Hepatocyte (in vitro differentiated cells): ENCODE measurements around the gene RAB1A. TPM values are rescaled to one million over a fixed set of nuclear protein-coding genes. Genes with fewer than 3 reads are reported as not detected.
"Not testable (repeated sequence)": the region's sequence is repeated elsewhere in the genome, so short reads cannot be mapped to it uniquely, and the experiment has no call there.

Source experiments
- DNase-seq: peaks from one replicate; pipeline ENCODE4 v3.0.0-alpha.2; 2016; ENCODE audit warnings: low spot score
- H2AFZ ChIP-seq: fragments of 200-600 bp; sonication (generic); 2 replicates; pipeline ENCODE4 v1.6.0; 2016; ENCODE audit warnings: antibody characterized with exemption, mild to moderate bottlenecking
- H3K27ac ChIP-seq: fragments of 200-600 bp; sonication (generic); 2 replicates; pipeline ENCODE4 v1.5.1; 2016; ENCODE audit warnings: mild to moderate bottlenecking
- H3K27me3 ChIP-seq: fragments of 200-600 bp; sonication (generic); 2 replicates; pipeline ENCODE4 v1.6.1; 2016
- H3K36me3 ChIP-seq: fragments of 200-600 bp; sonication (generic); replicated peaks from 2 replicates; pipeline ENCODE4 v1.5.1; 2016; ENCODE audit warnings: low read depth; ENCODE audit not compliant: insufficient read depth
- H3K4me1 ChIP-seq: fragments of 200-600 bp; sonication (generic); 2 replicates; pipeline ENCODE4 v1.5.1; 2016; ENCODE audit warnings: mild to moderate bottlenecking, moderate library complexity; ENCODE audit not compliant: insufficient read depth
- H3K4me2 ChIP-seq: fragments of 200-600 bp; sonication (generic); 2 replicates; pipeline ENCODE4 v1.6.0; 2016
- H3K4me3 ChIP-seq: fragments of 200-600 bp; sonication (generic); 2 replicates; pipeline ENCODE4 v1.5.1; 2016; ENCODE audit warnings: mild to moderate bottlenecking
- H3K79me2 ChIP-seq: fragments of 200-600 bp; sonication (generic); 2 replicates; pipeline ENCODE4 v1.6.0; 2017; ENCODE audit warnings: mild to moderate bottlenecking
- H3K9me2 ChIP-seq: fragments of 200-600 bp; sonication (generic); replicated peaks from 2 replicates; pipeline ENCODE4 v1.6.0; 2017; ENCODE audit warnings: mild to moderate bottlenecking; ENCODE audit not compliant: insufficient read depth
- H3K9me3 ChIP-seq: fragments of 200-600 bp; sonication (generic); 2 replicates; pipeline ENCODE4 v1.5.1; 2016; ENCODE audit warnings: low read depth, mild to moderate bottlenecking
- H4K20me1 ChIP-seq: fragments of 200-600 bp; sonication (generic); 2 replicates; pipeline ENCODE4 v1.6.0; 2016; ENCODE audit warnings: mild to moderate bottlenecking; ENCODE audit not compliant: insufficient read depth, poor library complexity, severe bottlenecking
- CTCF ChIP-seq: fragments of 200-600 bp; sonication (generic); IDR thresholded peaks from 2 replicates; pipeline ENCODE4 v1.5.1; 2016; ENCODE audit warnings: antibody characterized with exemption, mild to moderate bottlenecking; ENCODE audit not compliant: poor library complexity
- EZH2 ChIP-seq: fragments of 200-600 bp; sonication (generic); IDR thresholded peaks from 2 replicates; pipeline ENCODE4 v1.6.1; 2016; ENCODE audit warnings: antibody characterized with exemption, mild to moderate bottlenecking, borderline replicate concordance
- EZH2phosphoT487 ChIP-seq: fragments of 200-600 bp; sonication (generic); IDR thresholded peaks from one replicate; pipeline ENCODE4 v1.6.1; 2018; ENCODE audit warnings: antibody characterized with exemption, mild to moderate bottlenecking, low read depth, moderate library complexity; ENCODE audit not compliant: unreplicated experiment, severe bottlenecking
- WGBS: methylation state at CpG from one replicate; pipeline ENCODE4 v1.1.6; 2016; ENCODE audit warnings: low lambda C conversion rate; ENCODE audit errors: missing lambda C conversion rate; 5-methylcytosine and 5-hydroxymethylcytosine counted together
- polyA plus RNA-seq: library from polyadenylated mRNA; unstranded; fragments of >200 nt; fragmentation: Nextera tagmentation; extraction: Ambion mirVana; gene quantifications from 2 replicates; pipeline ENCODE4 v1.2.1, GENCODE V29; 2016
- total RNA-seq: library from RNA; depleted of rRNA; stranded (reverse); fragments of >200 nt; gene quantifications from 2 replicates; pipeline ENCODE4 v1.2.3, GENCODE V29; 2014

Gene RAB1A
- total and polyA plus RNA-seq, 2 experiments from 2014 or later: 200 to 347 TPM

DNA sequence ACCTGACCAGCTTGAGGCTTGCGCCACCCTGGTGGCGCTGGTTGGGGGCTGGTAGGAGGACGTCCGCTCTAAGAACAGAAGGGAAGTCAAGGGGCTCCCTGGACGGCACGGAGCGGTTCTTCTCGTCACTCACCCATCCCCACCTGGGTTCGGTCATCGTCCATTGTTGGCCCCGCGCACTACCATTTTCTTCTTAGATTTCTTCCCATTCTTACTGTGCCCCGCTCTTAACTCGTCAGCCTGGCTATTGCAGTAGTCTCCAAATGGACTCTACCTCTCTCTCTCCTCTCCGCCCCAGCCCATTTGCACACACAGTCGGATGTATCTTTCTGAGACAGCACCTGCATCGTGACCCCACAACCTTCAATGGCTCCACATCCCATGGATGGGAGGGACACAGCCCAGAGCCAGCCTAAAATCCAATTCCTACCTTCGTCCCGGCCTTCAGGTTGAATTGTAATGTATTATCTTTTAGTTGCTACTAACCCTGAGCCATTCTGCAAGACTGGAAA, 814 bp upstream of the RAB1A start:
- H3K79me2 ChIP-seq: peaks cover 41% of the 10 kb centered on the region
- no peak for DNase-seq
- 15% methylated on average over 16 of the region's 19 CpGs for WGBS

DNA sequence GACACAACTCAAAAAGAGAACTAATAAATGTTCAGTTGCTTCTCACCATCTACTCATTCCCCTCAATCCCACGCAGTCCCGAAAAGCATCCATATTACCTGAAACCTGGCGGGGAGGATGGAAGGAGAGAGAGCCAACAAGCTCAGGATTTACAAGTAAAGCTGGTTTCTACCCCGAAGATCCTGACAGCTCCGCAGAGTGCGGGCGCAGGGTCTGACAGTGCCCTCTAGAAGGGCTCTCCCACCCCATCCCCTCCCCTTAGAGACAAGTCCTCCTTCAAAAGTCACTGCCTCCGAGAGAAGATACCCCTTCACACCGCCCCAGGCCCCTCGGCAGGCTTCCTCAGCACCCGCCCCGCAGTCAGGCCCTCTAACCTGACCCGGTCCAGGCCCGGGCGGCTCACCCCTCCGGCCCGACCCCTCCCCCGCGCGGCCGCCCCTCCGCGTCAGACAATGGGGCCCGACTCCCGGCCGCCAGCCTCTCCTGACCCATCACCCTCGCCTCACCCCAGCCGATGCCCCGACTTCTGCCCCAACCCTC, 550 bp downstream of the RAB1A start:
- H3K27ac ChIP-seq: peak overlapping the region; percentile 99
- H3K27me3 ChIP-seq: no peaks in the 10 kb centered on the region
- no peaks in the 10 kb centered on the region for H3K9me3 ChIP-seq
- peaks cover 28% of the 10 kb centered on the region for H3K4me1 ChIP-seq
- peaks cover 49% of the 10 kb centered on the region for H4K20me1 ChIP-seq
- DNase-seq: peak; percentile 70
- no peaks in the 10 kb centered on the region for H3K9me2 ChIP-seq
- TF ChIP-seq EZH2 (no peak), CTCF (no peak), EZH2phosphoT487 (no peak)
- H3K4me2 ChIP-seq: peak overlapping the region; percentile 88
- H3K79me2 ChIP-seq: peaks cover 54% of the 10 kb centered on the region
- H2AFZ ChIP-seq: peak overlapping the region; percentile 67
- 0% methylated on average over 15 of the region's 29 CpGs for WGBS
- peak overlapping the region; percentile 90 for H3K4me3 ChIP-seq
- H3K36me3 ChIP-seq: no peaks in the 10 kb centered on the region

More for the DNA sequence above, 814 bp upstream of the RAB1A start:
- Histone ChIP-seq H3K9me2 (no peaks in the 10 kb centered on the region), H3K27ac (peak overlapping the region; percentile 90), H3K4me1 (peaks cover 15% of the 10 kb centered on the region), H2AFZ (peak overlapping the region; percentile 69), H3K4me3 (peak overlapping the region; percentile 23), H3K4me2 (peak overlapping the region; percentile 70), H4K20me1 (peaks cover 35% of the 10 kb centered on the region), H3K27me3 (no peaks in the 10 kb centered on the region), H3K36me3 (no peaks in the 10 kb centered on the region), H3K9me3 (no peaks in the 10 kb centered on the region)
- TF ChIP-seq CTCF (no peak), EZH2phosphoT487 (no peak), EZH2 (no peak)

- H3K36me3 ChIP-seq: no peaks in the 10 kb centered on the region
- no peak for TF ChIP-seq EZH2phosphoT487
- no peak for TF ChIP-seq CTCF
- no peak for TF ChIP-seq EZH2
- peak; percentile 31 for DNase-seq
- H3K9me3 ChIP-seq: no peaks in the 10 kb centered on the region
- no peaks in the 10 kb centered on the region for H3K27me3 ChIP-seq
- peaks cover 57% of the 10 kb centered on the region for H4K20me1 ChIP-seq
- no peaks in the 10 kb centered on the region for H3K9me2 ChIP-seq
- H2AFZ ChIP-seq: no peak overlapping the region
- 19% methylated on average over 8 of the region's 8 CpGs for WGBS
- H3K4me2 ChIP-seq: peak overlapping the region; percentile 88
- peak overlapping the region; percentile 90 for H3K4me3 ChIP-seq
- peaks cover 63% of the 10 kb centered on the region for H3K79me2 ChIP-seq
- H3K27ac ChIP-seq: peak overlapping the region; percentile 99
- peaks cover 35% of the 10 kb centered on the region for H3K4me1 ChIP-seq
Observed at GRCh38 chr2:65128297-65129190, 1.4 kb downstream of the RAB1A start.

DNA sequence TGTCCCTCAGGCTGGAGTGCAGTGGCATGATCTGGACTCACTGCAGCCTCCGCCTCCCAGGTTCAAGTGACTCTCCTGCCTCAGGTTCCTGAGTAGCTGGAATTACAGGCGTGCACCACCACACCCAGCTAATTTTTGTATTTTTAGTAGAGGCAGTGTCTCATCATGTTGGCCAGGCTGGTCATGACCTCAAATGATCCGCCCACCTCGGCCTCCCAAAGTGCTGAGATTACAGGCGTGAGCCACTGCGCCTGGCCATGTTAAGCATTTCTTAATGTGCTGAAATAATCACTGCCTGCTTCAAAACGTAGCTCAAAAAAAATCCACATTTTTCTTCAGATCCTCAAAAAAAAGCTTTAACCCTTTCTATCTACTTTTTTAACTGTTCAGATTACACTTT, 4.4 kb downstream of the RAB1A start:
- Histone ChIP-seq H3K4me2 (peak overlapping the region; percentile 88), H3K79me2 (peaks cover 93% of the 10 kb centered on the region), H3K27ac (peak overlapping the region; percentile 16), H3K4me1 (peaks cover 35% of the 10 kb centered on the region), H4K20me1 (peaks cover 88% of the 10 kb centered on the region)
- not testable (repeated sequence) for H3K4me3 ChIP-seq, H3K36me3 ChIP-seq, H3K9me3 ChIP-seq, H3K9me2 ChIP-seq, H3K27me3 ChIP-seq, DNase-seq, H2AFZ ChIP-seq
- WGBS: 67% methylated on average over 7 of the region's 7 CpGs
